Measurements from ENCODE around the gene LONP1.

LONP1 gene

DNA sequence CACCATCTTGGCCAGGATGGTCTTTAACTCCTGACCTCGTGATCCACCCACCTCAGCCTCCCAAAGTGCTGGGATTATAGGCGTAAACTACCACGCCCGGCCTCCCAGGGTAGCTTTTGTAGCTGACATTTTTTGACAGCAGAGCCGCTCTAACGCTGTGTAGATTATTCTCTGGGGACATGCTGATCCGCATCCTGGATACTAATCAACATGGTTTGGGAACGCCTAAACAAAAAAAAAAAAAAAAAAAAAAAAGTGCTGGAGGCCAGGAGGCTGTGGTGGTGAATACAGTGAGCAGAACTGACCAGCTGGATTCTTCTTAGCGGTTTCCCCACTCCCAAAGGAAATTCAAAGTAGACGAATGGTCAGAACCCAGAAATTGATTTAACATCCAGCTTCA is 5.1 kb downstream of the LONP1 start:
- H3K4me3 Mint-ChIP-seq, result no peak overlapping the region
- H3K36me3 Mint-ChIP-seq (ENCODE audit: low read depth), result peaks cover 31% of the 10 kb centered on the region
- H3K4me1 Mint-ChIP-seq, result peaks cover 9% of the 10 kb centered on the region
- no peak overlapping the region for H3K27ac Mint-ChIP-seq
- H3K9me3 Mint-ChIP-seq, result no peaks in the 10 kb centered on the region
- no peak for TF ChIP-seq CTCF (IDR thresholded peaks at IDR 0.05; ENCODE audit: unreplicated experiment in 3 of 3)
- no peaks in the 10 kb centered on the region for H3K27me3 Mint-ChIP-seq (ENCODE audit: low read depth)

- Mint-ChIP-seq H3K4me3 (no peak overlapping the region), H3K9me3 (no peaks in the 10 kb centered on the region), H3K4me1 (no peaks in the 10 kb centered on the region), H3K27ac (no peak overlapping the region), H3K27me3 (ENCODE audit: low read depth) (no peaks in the 10 kb centered on the region), H3K36me3 (ENCODE audit: low read depth) (peaks cover 31% of the 10 kb centered on the region)
- TF ChIP-seq CTCF (IDR thresholded peaks at IDR 0.05; ENCODE audit: unreplicated experiment in 3 of 3), result no peak
Measured at GRCh38 chr19:5713228-5713627, 6.7 kb downstream of the LONP1 start.

- no peak for TF ChIP-seq CTCF (IDR thresholded peaks at IDR 0.05; ENCODE audit: unreplicated experiment in 3 of 3)
- Mint-ChIP-seq H3K4me3 (no peak overlapping the region), H3K27ac (no peak overlapping the region), H3K27me3 (ENCODE audit: low read depth) (no peaks in the 10 kb centered on the region), H3K9me3 (no peaks in the 10 kb centered on the region), H3K4me1 (no peaks in the 10 kb centered on the region), H3K36me3 (ENCODE audit: low read depth) (peaks cover 33% of the 10 kb centered on the region)
Measured at GRCh38 chr19:5711713-5712161, 8.2 kb downstream of the LONP1 start.

GRCh38 chr19:5711025-5711424 is 8.9 kb downstream of the LONP1 start:
- H3K4me1 Mint-ChIP-seq, result no peaks in the 10 kb centered on the region
- no peaks in the 10 kb centered on the region for H3K9me3 Mint-ChIP-seq
- H3K4me3 Mint-ChIP-seq, result no peak overlapping the region

GRCh38 chr19:5707576-5708575 is 12.1 kb downstream of the LONP1 start:
- no peak for TF ChIP-seq CTCF (IDR thresholded peaks at IDR 0.05; ENCODE audit: unreplicated experiment in 3 of 3)
- H3K9me3 Mint-ChIP-seq, result peaks cover 3% of the 10 kb centered on the region
- no peak overlapping the region for H3K27ac Mint-ChIP-seq

More at GRCh38 chr19:5711025-5711424, 8.9 kb downstream of the LONP1 start:
- Mint-ChIP-seq H3K27me3 (ENCODE audit: low read depth) (no peaks in the 10 kb centered on the region), H3K27ac (no peak overlapping the region), H3K36me3 (ENCODE audit: low read depth) (peaks cover 37% of the 10 kb centered on the region)
- TF ChIP-seq CTCF (IDR thresholded peaks at IDR 0.05; ENCODE audit: unreplicated experiment in 3 of 3), result no peak

More at GRCh38 chr19:5707576-5708575, 12.1 kb downstream of the LONP1 start:
- H3K4me3 Mint-ChIP-seq, result no peak overlapping the region
- peaks cover 40% of the 10 kb centered on the region for H3K36me3 Mint-ChIP-seq (ENCODE audit: low read depth)
- H3K27me3 Mint-ChIP-seq (ENCODE audit: low read depth), result no peaks in the 10 kb centered on the region
- no peaks in the 10 kb centered on the region for H3K4me1 Mint-ChIP-seq
